COLO829 (cell line): ENCODE measurements around the gene TAF4.
"Not testable (repeated sequence)": the region's sequence is repeated elsewhere in the genome, so short reads cannot be mapped to it uniquely, and the experiment has no call there.

Experiments used
- DNase-seq: peaks from one replicate; pipeline ENCODE4 v3.0.0; 2012; ENCODE audit warnings: low spot score

Gene TAF4

DNA sequence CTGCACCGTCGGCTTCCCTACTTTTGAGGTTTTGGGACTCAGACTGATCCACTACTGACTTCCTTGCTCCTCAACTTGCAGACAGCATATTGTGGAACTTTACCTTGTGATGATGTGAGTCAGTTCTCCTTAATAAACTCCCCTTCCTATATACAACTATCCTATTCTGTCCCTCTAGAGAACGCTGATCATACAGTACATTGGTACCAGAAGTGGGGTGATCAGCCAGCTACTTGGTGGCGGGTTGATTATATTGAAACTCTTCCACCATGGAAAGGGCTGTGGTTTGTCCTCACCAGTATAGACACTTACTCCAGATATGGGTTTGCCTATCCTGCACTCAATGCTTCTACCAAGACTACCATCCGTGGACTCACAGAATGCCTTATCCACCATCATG is 7.6 kb upstream of the TAF4 start:
- DNase-seq = no peak

DNA sequence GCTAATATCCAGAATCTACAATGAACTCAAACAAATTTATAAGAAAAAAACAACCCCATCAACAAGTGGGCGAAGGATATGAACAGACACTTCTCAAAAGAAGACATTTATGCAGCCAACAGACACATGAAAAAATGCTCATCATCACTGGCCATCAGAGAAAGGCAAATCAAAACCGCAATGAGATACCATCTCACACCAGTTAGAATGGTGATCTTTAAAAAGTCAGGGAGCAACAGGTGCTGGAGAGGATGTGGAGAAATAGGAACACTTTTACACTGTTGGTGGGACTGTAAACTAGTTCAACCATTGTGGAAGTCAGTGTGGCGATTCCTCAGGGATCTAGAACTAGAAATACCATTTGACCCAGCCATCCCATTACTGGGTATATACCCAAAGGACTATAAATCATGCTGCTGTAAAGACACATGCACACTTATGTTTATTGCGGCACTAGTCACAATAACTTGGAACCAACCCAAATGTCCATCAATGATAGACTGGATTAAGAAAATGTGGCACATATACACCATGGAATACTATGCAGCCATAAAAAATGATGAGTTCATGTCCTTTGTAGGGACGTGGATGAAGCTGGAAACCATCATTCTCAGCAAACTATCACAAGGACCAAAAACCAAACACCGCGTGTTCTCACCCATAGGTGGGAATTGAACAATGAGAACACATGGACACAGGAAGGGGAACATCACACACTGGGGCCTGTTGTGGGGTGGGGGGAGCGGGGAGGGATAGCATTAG is 6.2 kb upstream of the TAF4 start:
- DNase-seq = not testable (repeated sequence)

DNA sequence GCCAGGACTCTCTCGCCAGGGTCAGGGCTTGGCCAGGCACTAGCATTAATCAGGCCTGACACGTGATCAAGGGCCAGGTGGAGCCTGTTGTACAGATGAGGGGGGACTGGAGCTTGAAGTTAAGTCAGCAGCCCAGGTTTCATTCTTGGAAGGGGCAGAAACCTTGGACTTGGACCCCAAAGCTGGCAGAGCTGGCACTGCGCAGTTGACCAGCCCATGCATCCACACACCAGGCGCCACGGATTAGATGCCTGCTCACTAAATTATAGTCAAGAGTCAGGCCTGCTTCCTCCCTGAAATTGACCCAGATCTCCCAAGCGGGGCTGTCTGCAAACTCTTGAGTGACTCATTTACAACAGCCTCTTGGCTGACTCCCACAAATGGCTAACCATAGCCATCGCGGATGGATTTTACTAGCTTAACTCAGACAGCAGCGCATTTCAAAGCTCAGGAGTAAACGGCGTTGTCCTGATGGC is 4.1 kb upstream of the TAF4 start:
- no peak for DNase-seq

DNA sequence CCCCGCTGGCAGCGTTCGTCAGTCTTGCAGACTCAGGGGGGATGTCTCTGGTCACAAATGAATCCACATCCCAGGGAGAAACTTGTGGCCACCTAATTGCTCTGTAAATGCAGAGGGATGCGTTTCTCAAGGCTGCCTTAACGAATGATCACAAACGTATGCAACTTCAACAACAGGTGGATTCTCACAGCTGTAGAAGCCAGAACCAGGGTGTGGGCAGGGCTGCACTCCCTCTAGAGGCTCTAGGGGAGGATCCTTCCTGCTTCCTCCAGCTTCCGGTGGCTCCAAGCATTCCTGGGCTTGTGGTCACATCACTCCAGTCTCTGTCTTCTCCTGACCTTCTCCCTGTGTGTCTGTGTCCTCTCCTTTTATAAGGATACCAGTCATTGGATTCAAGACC is 3.3 kb upstream of the TAF4 start:
- no peak for DNase-seq

DNA sequence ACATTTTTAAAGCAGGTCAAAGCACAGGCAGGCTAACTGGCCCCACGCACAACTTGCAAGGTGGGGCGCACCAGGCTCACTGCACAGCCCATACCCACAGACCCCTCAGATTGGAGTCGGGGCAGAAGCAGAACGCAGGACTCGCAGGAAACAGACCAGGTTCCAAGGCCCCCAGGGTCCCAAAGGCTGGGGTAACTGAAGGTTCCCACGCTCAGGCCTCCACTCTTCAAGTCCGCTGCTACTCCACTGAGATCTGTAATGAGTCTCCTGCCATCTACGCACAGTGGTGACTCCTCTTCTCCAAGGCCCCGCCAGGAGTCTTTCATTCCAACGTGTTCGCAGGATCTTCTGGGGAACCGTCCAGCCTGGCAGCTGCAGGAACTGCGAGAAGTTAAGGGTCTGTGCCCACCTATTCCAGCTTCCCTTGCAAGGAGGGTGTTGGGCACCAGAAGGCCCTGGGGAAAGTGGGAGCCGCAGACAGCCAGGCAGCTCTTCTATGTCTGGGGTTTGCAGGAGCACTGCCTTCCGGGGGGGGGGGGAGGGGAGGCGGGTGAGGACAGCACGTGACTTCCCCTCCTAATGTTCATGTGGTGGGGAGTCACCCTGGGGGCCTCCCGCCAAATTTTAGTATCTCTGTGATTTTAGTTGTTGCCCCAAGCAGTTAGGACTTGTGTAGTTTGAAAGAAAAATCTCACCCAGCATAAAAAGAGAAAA is 2.0 kb upstream of the TAF4 start:
- no peak for DNase-seq

DNA sequence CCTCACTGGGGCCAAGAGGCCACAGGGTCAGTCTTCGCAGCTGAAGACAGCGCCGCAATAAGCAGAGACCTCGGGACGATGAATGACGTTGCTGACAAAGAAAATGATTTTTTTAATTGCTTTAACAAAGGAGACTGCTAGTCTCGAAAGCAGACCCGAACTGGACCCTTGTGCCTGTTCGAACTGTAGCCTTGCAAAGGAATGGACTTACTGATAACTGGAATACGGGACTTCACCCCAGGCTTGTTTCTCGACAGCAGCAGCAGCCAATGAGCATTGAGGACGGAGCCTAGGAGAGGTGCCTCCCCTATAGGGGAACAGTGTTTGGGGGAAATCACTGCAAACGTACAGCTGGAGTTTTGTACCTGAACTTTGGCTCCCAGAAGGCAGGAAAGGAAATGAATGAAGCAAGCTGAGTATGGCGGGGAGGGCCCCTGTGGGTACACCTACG is 1.3 kb upstream of the TAF4 start:
- no peak for DNase-seq

DNA sequence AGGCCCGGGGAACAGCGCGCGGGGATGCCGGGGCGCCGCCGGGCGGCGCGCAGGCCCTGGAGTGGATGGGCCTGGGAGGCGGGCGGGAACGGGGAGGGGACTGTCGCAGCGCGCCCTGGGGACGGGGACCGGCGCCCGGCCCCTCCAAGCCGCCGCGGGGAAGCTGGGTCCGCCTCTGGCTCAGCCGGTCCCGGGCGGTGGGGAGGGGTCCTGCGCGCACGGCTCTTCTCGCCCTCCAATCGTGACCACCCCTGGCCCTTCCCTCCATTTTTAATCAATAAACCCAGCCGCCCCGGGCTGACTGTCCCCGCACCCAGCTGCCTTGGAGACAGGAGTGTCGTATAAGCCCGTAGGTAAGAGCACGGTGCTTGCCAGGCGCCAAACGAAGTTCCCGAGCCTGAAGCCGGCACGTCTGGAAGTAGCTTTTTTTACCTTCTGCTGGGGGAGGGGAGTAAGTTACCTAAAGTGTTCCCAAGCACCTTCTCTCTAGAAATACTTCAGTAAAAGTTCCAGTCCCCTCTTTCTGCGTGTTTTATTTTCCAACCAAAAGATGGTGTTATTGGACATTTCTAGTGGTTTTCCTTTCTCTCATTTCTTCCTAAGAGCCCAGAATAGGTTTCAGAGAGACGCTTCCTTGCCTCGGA is 780 bp upstream of the TAF4 start:
- DNase-seq = no peak

DNA sequence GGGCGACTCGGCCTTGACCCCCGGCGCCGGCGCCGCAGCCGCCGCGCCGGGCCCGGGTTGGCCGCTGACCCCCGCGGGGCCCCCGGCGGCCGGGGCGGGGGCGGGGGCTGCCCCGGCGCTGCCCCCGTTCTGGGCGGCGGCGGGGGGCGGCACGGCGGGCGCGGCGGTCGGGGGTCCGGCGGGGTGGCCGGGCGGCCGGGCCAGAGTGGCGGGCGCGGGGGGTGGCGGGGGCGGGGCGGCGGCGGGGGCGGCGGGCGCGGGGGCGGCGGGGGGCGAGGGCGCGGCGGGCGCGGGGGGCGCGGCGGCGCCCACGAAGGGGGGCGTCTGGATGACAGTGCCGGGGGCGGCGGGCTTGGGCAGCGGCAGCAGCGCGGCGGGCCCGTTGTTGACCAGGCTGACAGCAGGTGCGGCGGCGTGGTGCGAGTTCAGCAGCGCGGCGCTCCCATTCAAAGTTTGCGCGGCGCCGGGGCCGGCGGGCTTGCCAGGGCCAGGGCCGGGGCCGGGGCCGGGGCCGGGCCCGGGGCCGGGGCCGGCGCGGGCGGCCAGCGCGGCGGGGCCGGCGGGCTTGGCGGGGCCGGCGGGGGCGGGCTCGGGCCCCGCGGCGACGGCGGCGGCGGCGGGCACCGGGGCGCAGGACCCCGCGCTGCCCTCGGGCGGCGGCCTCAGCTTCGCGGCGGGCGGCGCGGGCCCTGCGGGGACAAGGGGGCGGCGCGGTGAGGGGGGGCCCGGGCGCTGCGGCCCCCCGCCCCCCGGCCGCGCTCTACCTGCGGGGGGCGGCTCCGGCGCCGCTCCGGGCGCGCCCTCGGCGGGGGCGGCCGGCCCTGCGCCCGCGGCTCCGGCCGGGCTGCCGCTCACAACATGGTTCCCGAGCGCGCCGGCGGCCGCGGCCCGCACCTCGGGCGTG is 659 bp downstream of the TAF4 start:
- no peak for DNase-seq

DNA sequence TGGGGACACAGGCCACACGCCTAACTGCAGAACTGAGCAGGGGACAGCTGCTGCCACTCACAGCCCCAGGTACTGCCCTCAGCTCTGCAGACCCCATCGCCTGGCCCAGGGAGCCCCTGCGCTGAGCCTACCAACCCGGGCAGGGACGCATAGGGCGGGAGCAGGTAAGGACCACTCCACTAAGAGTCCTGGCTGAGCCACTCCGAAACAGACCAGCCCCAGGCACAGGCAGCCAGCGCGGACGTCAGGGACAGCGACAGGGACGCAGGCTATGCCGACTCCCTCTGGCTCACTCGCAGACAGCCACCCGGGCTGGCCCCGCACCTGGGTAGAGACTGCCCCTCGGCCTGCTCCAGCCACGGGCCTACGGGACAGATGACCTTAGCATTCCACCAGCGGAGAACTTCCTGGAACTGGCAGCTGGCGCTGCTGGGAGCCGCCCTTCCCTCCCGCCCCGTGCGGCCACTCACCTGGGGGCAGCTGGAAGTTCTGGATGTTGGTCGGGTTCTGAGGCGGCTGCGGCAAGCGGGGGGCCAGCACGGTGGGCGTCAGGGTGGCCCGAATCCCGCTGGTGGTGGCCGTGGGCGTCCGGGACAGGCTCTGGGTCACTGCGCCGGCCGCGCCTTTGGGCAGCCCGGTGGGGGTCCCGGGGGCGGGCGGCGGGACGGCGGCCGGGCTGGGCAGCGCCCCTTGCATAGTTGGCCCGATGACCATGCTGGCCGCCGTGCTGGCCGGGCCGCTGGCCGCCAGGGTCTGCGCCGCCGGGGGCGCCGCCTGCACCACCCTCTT is 1.5 kb downstream of the TAF4 start:
- DNase-seq = no peak

DNA sequence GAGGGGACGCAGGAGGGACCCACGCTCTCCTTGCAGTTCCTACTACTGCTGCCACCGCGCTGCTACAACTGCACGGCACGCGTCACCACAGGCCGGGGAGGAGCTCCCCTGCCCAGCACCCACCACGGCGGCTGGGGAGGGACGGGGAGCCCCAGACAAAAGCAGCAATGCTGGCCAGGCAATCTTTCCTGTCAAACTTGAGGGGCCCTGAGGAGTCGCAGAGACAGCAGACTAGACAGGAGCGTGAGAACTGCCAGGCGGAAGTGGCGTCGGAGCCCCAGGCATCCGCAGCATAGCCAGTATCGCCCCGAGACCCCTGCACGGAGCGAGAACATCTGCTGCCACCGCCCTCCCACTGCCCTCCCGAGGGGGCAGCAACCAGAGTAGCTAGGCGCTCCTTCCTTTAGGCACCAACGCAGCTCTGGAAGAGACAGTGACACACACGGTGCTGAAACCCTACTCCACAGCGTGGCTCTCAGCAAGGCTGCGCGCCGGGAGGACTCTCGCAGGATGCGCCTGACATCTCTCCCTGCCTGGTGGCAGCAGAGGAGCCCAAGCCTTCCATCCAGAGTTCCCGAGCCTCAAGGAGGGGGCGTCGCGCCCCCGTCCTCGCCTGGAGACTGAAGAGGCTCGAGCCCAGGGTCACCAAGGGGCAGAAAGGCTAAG is 2.2 kb downstream of the TAF4 start:
- no peak for DNase-seq

DNA sequence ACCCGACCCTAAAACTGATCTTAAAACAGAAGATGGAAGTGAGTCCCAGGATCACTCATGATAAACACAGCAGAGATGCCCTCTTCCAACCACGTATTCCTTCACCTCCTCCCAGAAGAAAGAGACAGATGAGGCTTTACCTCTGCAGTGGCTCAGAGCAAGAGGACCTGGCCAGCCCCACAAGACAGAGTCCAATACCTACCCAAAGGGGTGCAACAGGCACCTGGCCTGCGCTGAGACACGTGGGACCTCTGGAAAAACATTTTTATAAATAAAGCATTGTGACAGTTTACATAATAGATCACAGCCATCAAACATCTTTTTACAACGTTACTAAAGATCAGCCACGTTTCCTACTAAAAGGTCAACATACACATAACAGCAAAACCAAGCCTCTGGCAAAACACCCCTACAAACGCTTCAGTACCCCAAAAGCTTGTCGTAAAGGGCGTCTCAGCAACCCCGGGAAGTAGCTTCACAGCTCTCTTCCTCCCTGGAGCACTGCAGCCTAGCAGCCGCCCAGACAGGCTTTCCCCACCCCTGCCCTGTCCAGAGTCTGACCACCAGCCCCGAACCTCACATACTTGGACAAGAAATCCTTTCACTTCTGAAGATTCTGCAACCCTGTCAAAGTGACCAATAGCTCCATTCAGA is 2.9 kb downstream of the TAF4 start:
- DNase-seq = no peak

DNA sequence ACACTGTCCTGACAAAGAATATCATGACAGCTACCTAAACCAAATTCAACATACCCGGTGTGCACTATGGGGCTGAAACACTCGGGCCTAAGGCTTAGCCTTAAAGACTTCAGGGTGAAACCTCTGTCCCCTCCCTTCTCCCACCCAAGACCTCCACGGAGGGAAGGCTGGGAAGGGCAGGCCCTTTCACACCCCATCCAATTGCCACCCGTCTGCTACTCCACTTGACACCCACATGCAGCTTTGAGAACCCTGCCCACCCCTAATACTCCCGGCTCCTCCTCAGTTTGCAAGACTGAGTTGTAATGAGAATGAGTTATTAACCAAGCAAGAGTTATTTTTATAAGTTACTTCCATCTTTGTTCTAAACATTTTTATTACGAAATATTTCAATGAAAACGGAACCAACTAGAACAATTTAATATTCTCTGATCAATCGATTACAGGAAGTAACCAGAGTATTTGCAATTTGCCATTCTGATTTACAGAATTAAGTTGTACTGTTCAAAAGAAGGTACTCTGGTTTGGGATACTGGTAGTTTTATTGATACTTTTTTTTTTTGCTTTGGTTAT is 3.7 kb downstream of the TAF4 start:
- DNase-seq = no peak

DNA sequence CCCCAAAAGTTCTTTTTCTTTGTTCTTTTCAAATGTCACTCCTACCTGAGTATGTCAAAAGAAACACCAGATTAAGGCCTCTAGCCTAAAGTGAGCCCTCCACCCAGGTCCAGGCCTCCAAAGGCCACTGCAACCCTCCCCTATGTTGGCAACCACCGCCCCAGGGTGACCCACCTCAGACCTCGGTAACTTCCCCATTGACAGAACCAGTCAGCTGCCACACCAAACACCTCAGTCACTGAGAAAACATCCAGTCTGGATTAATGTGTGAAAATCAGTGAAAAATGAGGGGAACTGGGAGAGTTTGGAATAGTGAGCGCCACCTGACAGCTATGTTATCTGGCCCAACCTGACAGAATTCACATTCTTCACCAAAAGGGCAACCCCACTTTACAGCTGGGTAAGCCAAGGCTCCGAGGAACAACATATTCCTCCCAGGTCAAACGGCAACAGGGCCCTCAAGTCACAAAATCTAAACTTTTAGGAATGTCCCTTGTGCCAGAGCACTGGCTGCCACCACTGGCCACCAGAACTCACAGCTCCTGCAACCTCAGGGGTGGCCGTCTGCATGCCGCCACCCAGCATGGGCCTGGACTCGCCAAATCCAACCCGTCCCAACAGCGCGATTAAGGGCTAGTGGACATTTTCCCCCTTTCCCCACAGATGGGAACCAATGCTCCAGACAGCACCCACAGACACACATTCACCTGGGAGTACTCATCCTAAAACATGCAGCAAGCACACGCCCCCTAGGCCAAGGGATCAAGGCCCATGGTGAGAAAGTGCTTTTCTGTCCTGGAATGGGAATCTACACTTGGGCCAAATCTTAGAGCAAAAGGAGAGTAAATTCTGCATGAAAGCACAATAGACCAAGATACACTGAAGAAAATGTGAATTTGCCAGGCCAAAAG is 4.8 kb downstream of the TAF4 start:
- no peak for DNase-seq

DNA sequence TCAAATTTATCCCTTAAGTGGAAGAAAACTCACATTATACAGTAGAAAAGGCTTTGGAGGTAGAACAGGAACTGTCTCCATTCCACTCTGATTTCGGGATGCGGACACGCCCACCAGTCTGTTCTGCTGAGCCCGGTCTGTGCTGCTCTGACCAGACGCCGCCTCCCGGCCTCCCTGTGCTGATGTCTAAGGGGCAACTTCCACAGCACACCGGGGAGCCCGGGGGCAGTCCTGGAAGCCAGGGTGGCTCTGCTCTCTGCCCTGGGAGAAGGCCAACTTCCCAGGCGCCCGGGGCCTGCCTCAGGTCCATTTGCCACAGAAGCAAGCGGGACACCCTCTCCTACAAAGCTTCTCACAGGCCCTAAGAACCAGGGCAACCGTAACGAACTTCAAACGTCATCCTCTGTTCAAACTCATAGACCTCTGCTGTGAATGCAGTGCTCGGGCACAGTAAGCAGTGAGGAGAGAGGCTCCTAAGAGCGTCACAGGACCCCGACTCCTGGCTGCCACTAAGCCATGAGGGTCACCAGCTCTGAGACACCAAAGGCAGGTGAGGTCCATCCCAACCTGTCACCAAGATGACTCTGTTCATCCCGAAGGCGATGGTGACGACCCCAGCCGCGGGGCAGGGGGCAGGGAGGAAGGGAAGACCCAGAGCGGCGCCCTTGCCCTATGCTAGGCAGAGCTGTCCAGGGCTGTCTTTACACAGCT is 5.6 kb downstream of the TAF4 start:
- DNase-seq = no peak

DNA sequence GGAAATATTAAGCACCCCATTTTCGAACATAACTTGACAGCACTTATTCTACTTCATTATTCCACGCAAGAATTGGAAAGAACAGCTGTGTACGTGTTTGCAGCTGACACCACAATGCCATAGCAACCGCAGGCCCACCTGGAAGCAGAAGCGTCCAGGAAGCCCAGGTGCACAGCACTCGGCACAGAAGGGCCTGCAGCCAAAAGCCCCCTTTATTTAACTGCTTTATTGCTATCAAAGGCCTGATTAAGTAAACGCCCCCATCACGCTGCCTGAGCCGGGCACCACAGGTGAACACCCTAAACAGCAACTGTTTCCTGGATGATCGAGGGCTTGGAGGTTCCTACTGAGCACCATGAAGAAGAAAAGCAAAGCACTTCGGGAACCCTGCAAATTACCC is 6.3 kb downstream of the TAF4 start:
- no peak for DNase-seq

DNA sequence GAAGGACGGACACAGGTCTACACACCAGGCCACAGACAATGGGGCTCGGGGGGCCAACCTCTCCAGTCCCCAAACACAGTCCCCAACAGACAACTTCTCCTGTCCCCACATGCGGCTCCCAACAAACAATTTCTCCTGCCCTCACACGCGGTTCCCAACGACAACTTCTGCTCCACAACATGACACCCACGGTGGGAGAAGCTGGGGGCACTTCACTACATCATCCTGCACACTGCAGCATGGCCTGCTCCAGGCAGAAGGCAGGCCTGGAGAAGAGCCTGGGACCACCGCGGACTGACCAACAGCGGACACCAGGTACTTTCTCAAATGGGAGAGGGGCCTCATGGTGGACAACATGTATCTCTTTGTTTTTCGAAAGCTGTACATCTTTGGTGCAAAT is 6.7 kb downstream of the TAF4 start:
- no peak for DNase-seq

DNA sequence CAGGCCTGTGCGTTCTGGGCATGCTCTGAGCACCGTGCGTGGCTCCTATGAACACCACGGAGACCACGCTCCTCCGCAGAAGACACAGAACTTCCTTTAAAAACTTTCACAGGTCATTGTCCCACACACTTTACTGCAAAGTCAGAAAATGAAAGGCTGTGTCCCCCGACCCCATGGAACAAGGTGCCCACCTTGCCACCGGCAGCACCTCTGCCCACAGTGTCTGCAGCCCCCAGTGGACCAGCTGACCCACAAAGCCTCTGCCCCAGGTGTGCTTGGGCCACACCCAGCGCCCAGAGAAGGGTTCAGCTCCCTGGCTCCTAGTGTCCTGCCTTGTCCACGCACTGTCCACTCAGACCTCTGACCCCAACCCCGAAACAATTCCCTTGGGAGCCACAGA is 8.7 kb downstream of the TAF4 start:
- DNase-seq = no peak

DNA sequence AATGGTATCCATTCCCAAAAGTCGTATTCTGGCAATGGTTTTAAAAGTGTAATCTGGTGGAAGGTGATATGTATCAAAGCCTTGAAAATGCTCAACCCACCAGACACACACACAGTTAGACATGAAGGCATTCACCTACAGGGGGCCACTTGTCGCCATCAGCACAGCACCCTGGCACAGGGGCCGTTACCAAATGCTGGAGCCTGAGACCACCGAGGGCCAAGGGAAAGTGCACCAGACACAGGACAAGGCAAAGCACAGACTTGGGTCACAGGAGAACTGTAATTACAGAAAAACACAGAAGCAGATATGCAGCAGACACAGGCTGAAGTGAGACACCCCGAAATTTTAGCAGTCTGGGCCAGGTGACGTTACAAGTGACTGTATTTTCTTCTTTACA is 9.3 kb downstream of the TAF4 start:
- DNase-seq = no peak
